Peyer's patch (tissue), 4 donors: ENCODE measurements around the gene GNG4.

Experiments used
- CTCF ChIP-seq, 6 experiments: fragments of 450-650 bp in 4 of 6; fragments of 200-600 bp in 2 of 6; sonication (generic) in 1 of 6; IDR thresholded peaks; one replicate each; pipeline ENCODE4 v1.5.1; 2017 to 2019; ENCODE audit warnings: antibody characterized with exemption in 6 of 6, mild to moderate bottlenecking in 3 of 6, moderate library complexity in 1 of 6
- POLR2A ChIP-seq, 2 donors: fragments of 450-650 bp; IDR thresholded peaks; one replicate each; pipeline ENCODE4 v1.5.1; 2017; ENCODE audit warnings: antibody characterized with exemption in 2 of 2, mild to moderate bottlenecking in 2 of 2, moderate library complexity in 2 of 2

- TF ChIP-seq CTCF (IDR thresholded peaks at IDR 0.05) (no peak), POLR2A (IDR thresholded peaks at IDR 0.05) (no peak)
These were observed 11.6 kb downstream of the GNG4 start for GRCh38 chr1:235637756-235638534.
